NT2/D1 (cell line): Measurements from ENCODE around the gene TMEM131.

Experiments
- DNase-seq: peaks from one replicate; pipeline ENCODE4 v3.0.0-alpha.2; 2011; ENCODE audit warnings: low read depth, low spot score
- H3K27me3 ChIP-seq: 2 replicates; pipeline ENCODE4 v1.6.0; 2011; ENCODE audit warnings: mild to moderate bottlenecking; ENCODE audit not compliant: insufficient read length, insufficient read depth
- H3K36me3 ChIP-seq: 2 replicates; pipeline ENCODE4 v1.6.1; 2011; ENCODE audit warnings: mild to moderate bottlenecking, low read length, mixed read lengths; ENCODE audit not compliant: insufficient read depth, insufficient read length
- H3K4me1 ChIP-seq: 2 replicates; pipeline ENCODE4 v1.5.1; 2011; ENCODE audit not compliant: insufficient read depth, insufficient read length
- H3K4me3 ChIP-seq: 2 replicates; pipeline ENCODE4 v1.5.1; 2011; ENCODE audit warnings: low read depth; ENCODE audit not compliant: insufficient read length
- H3K9ac ChIP-seq: 2 replicates; pipeline ENCODE4 v1.6.0; 2011; ENCODE audit warnings: low read depth; ENCODE audit not compliant: insufficient read length
- H3K9me3 ChIP-seq: 2 replicates; pipeline ENCODE4 v1.5.1; 2011; ENCODE audit warnings: mild to moderate bottlenecking, low read length; ENCODE audit not compliant: insufficient read depth
- SUZ12 ChIP-seq: IDR thresholded peaks from 2 replicates; pipeline ENCODE4 v1.6.1; 2011; ENCODE audit not compliant: insufficient read length, insufficient read depth; ENCODE audit errors: extremely low read depth
- YY1 ChIP-seq: IDR thresholded peaks from 2 replicates; pipeline ENCODE4 v1.6.1; 2011; ENCODE audit not compliant: insufficient read length, insufficient read depth
- ZNF274 ChIP-seq: IDR thresholded peaks from 2 replicates; pipeline ENCODE4 v1.6.1; 2011; ENCODE audit warnings: mild to moderate bottlenecking, low read depth, low read length

The TMEM131 gene

GRCh38 chr2:97935719-97936161, 60.0 kb downstream of the TMEM131 start:
- Histone ChIP-seq H3K27me3 (no peaks in the 10 kb centered on the region), H3K4me1 (peaks cover 2% of the 10 kb centered on the region), H3K9ac (no peak overlapping the region), H3K9me3 (no peaks in the 10 kb centered on the region), H3K36me3 (no peaks in the 10 kb centered on the region), H3K4me3 (no peak overlapping the region)
- no peak for TF ChIP-seq SUZ12
- no peak for TF ChIP-seq ZNF274
- no peak for TF ChIP-seq YY1
- DNase-seq, result no peak

GRCh38 chr2:97932975-97933662, 62.6 kb downstream of the TMEM131 start:
- peaks cover 2% of the 10 kb centered on the region for H3K4me1 ChIP-seq
- no peaks in the 10 kb centered on the region for H3K36me3 ChIP-seq
- no peaks in the 10 kb centered on the region for H3K9me3 ChIP-seq
- H3K27me3 ChIP-seq, result no peaks in the 10 kb centered on the region
- H3K4me3 ChIP-seq, result no peak overlapping the region
- no peak for TF ChIP-seq ZNF274
- no peak for TF ChIP-seq YY1
- TF ChIP-seq SUZ12, result no peak
- H3K9ac ChIP-seq, result no peak overlapping the region
- DNase-seq, result no peak

DNA sequence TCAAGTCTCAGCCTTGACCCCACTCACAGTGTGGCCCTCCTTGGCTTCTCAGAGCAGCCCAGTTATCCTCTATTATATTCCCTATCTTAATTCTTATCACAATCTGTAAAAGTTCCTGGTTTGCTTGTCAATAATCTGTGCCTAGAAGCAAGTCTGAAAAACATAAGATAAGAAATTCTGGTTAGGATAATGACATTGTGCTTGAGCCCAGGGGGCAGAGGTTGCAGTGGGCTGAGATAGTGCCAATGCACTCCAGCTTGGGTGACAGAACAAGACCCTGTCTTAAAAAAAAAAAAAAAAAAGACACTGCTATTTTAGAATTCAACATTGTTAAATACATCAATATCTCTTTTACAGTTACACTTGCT, 63.9 kb downstream of the TMEM131 start:
- DNase-seq, result no peak
- H3K27me3 ChIP-seq, result no peaks in the 10 kb centered on the region
- no peak overlapping the region for H3K9ac ChIP-seq
- H3K4me3 ChIP-seq, result no peak overlapping the region
- no peaks in the 10 kb centered on the region for H3K36me3 ChIP-seq
- H3K9me3 ChIP-seq, result no peaks in the 10 kb centered on the region
- peaks cover 2% of the 10 kb centered on the region for H3K4me1 ChIP-seq
- TF ChIP-seq SUZ12 (no peak), ZNF274 (no peak)

- H3K9me3 ChIP-seq, result no peaks in the 10 kb centered on the region
- no peaks in the 10 kb centered on the region for H3K27me3 ChIP-seq
- TF ChIP-seq ZNF274 (no peak), SUZ12 (no peak), YY1 (no peak)
- peaks cover 2% of the 10 kb centered on the region for H3K4me1 ChIP-seq
- no peak overlapping the region for H3K4me3 ChIP-seq
- no peak for DNase-seq
- no peak overlapping the region for H3K9ac ChIP-seq
- no peaks in the 10 kb centered on the region for H3K36me3 ChIP-seq
These were observed 64.5 kb downstream of the TMEM131 start for GRCh38 chr2:97931118-97931857.

DNA sequence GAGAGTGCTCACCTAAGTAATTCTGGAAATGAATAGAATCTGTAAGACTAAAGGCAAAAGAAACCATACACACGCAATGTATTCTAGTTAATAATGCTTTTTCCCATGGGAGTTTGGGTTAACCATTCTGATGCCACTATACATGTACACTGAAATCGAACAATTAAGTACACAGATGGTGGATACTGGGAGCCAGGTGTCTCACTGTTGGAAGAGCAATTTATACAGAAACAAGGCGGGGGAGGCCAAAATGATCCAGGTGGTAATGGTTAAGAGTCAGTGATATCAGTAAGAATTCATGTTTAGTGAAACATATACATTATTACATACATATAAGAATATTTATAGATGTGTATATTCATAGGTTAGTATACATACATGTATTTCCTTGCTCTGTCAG, 67.2 kb downstream of the TMEM131 start:
- Histone ChIP-seq H3K9me3 (no peaks in the 10 kb centered on the region), H3K4me3 (no peak overlapping the region), H3K27me3 (no peaks in the 10 kb centered on the region), H3K4me1 (no peaks in the 10 kb centered on the region), H3K9ac (no peak overlapping the region), H3K36me3 (peaks cover 14% of the 10 kb centered on the region)
- no peak for DNase-seq
- TF ChIP-seq YY1 (no peak), SUZ12 (no peak), ZNF274 (no peak)

DNA sequence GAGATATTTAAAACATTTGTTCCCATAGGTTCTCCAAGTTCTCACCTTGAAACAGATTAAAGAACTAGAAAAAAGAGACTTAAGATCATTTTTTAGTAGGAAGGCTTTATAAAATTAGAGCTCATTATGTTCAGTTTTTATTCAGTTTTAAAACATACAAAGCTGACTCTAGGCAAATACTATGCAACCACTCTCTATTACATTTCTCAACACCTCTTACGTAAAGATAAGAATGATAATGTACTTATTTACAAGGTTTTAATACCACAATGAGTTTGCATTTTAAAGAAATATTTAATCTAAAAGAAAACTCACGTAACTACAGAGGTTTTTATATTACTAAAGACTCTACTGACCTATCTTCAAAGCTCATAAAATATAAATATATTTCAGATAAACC, 68.8 kb downstream of the TMEM131 start:
- Histone ChIP-seq H3K4me1 (no peaks in the 10 kb centered on the region), H3K36me3 (peaks cover 19% of the 10 kb centered on the region), H3K9me3 (no peaks in the 10 kb centered on the region), H3K9ac (no peak overlapping the region), H3K4me3 (no peak overlapping the region), H3K27me3 (no peaks in the 10 kb centered on the region)
- no peak for TF ChIP-seq YY1
- TF ChIP-seq ZNF274, result no peak
- no peak for TF ChIP-seq SUZ12
- no peak for DNase-seq

- H3K36me3 ChIP-seq, result peaks cover 19% of the 10 kb centered on the region
These were observed 71.6 kb downstream of the TMEM131 start for GRCh38 chr2:97924194-97924593.

More at GRCh38 chr2:97924194-97924593, 71.6 kb downstream of the TMEM131 start:
- no peak for TF ChIP-seq SUZ12
- TF ChIP-seq YY1, result no peak
- TF ChIP-seq ZNF274, result no peak
- Histone ChIP-seq H3K27me3 (no peaks in the 10 kb centered on the region), H3K9ac (no peak overlapping the region), H3K4me3 (no peak overlapping the region), H3K4me1 (no peaks in the 10 kb centered on the region), H3K9me3 (peaks cover 22% of the 10 kb centered on the region)
- DNase-seq, result no peak
